ENCODE results near the gene HSPB8.
"Not testable (repeated sequence)": the region's sequence is repeated elsewhere in the genome, so short reads cannot be mapped to it uniquely, and the experiment has no call there.

Gene HSPB8

GRCh38 chr12:119207063-119207560 is 28.4 kb downstream of the HSPB8 start:
- DNase-seq: no peak

DNA sequence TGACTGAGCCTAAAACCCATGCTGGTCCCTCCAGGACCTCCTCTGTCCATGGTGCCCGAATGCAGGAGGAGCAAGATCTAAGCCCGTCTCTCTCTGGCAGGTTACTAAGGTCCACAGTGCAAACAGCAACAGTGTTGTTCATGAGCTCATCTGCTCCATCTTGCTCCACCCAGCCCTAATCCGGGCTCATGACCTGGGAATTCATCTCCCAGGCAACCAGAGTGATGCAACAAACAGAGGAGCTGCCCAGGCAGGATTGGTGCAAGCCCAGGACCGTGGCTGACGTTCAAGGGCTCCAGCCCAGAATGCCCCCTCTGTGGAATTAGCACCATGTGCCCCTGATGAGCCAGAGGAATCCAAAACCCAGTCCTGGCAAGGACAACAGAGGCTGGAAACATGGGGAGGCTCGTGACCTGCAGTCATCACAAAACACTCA is 29.9 kb downstream of the HSPB8 start:
- DNase-seq: no peak

DNA sequence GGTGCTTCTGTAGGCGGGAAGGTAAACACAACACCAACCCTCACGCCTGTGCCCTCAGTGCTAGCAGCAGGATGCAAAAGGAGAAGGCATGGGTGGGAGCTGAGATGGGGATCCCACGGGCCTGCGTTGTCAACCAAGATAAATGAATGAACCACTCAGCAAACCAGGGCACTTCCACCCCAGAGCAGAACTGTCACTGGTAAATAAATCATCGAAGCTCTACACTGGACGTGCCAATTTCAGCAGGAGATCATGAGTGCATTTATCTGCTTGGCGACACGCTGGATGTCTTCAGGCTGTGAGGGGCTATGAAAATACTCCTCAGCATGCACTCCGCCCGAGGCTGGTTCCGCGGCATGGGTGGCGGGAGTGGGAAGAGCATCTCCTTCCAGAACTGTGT is 33.2 kb downstream of the HSPB8 start:
- no peak for DNase-seq

GRCh38 chr12:119216084-119216483 is 37.4 kb downstream of the HSPB8 start:
- no peak for DNase-seq

- DNase-seq: not testable (repeated sequence)
Observed at GRCh38 chr12:119218875-119219274, 40.1 kb downstream of the HSPB8 start.

GRCh38 chr12:119222222-119222951 is 43.7 kb downstream of the HSPB8 start:
- no peak for DNase-seq

DNA sequence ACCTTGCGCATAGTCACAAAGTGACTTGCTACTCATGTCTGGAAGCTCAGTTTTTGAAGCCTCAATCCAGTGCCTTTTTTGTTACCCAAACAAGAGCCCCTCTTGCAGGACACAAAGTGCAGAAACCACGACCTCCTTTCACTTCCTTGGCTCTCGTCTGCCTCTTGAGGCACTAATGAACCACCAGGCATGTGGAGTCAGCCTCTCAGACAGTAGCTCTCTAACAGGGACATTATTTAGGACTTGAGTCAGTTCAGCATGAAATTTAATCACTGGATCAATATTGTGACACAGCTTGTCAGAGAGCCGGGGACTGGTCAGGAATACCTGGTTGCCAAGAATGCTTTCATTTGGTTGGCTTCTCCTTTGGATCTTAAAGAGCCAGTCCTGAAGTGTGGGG is 46.7 kb downstream of the HSPB8 start:
- DNase-seq: no peak

GRCh38 chr12:119227292-119227691 is 48.6 kb downstream of the HSPB8 start:
- DNase-seq: no peak

DNA sequence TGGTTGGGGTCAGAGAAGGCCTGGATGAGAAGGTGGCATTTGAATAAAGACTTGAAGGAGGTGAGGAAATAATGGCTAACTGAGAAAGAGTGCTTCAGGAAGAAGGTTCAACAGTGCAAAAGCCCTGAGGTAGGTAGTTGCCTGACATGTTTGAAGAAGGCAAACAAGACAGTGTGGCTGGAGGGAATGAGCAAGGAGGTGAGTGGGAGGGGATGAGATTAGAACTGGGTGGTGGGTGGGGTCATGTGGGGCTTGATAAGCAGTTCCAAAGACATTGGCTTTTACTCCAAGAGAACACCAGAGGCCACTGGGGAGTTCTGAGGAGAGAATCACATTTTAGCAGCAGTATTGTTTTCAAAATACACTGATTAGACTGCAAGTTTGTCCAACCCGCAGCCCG is 50.5 kb downstream of the HSPB8 start:
- no peak for DNase-seq

DNA sequence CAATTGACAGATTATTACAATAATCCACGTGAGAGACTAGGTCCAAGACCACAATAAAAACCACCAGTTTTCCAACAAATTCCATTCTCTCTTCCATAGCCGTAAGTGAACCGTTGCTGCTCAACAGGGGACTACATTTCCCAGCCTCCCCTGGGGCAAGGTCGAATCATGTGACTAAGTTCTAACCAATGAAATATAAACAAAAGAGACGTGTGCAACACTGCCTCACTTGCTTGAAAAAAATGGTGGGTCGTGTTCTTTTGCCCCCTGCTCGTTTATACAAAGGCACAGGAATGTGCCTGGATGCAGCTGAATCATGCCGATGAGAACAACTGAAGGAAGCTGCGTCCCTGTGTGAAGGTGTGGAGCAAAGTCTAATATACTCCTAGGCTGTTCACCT is 51.1 kb downstream of the HSPB8 start:
- DNase-seq: peak; percentile 12 to 46

- DNase-seq: no peak
Observed at GRCh38 chr12:119230807-119231206, 52.1 kb downstream of the HSPB8 start.

DNA sequence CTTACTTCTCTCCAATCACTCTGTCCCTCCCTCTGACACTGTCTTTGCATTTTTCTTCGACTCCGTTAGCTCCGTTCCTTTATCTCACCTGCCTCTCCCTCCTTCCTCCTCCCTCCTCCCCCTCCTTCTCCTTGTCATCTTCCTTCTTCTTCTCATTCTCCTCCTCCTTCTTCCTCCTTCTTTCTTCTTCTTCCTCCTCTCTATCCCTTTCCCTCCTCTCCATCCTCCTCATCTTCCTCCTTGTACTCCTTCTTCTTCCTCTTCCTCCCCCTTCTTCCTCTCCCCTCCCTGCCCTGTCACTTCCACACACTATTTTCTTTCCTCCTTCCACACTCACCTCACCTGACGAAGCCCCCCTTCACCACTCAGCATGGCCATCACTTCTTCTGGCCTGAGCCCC is 53.0 kb downstream of the HSPB8 start:
- DNase-seq: no peak

DNA sequence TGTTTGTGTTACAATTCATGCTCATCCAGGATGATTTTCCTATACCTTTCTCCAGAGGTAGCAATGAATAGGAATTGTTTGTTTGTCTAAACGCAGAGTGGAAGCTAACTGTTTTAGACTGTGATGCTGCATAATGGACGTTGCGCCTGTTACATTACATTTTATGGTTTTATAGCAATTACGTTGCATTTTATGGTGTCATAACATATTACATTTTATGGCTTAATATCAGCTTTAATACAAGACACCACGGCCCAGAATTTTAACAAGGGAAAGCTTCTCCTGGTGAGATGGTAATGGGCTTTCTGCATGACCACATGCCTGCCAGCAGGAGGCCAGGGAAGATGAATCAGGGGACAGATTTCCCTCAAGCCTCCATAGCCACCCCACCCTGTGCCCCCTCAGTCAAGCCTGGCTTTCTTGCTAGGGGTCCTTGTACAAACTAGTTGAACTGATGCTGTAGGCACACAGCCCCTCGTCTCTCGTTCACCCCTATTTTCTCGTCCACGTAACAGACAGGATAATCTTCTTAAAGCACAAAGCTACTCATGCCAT is 56.5 kb downstream of the HSPB8 start:
- DNase-seq: no peak

- no peak for DNase-seq
Observed at GRCh38 chr12:119236372-119236771, 57.6 kb downstream of the HSPB8 start.

- no peak for DNase-seq
Observed at GRCh38 chr12:119239040-119239439, 60.3 kb downstream of the HSPB8 start.

DNA sequence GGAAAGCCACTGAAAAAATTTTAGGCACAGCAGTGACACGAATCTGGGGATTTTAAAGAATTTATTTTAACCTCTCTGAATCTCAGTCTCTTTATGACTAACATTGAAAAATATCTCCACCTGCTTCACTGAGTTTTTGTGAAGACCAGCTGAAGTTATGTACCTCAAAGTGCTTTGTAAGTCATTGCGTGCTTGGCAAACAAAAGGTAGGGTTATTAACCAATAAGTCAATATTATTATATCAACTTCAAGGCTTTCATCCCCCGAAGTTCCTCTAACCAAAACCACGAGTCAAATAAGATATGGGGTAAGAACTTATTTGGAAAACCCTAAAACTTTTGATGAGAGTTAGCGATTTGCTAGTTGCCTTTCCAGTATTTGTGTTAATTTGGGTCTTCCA is 62.3 kb downstream of the HSPB8 start:
- no peak for DNase-seq

DNA sequence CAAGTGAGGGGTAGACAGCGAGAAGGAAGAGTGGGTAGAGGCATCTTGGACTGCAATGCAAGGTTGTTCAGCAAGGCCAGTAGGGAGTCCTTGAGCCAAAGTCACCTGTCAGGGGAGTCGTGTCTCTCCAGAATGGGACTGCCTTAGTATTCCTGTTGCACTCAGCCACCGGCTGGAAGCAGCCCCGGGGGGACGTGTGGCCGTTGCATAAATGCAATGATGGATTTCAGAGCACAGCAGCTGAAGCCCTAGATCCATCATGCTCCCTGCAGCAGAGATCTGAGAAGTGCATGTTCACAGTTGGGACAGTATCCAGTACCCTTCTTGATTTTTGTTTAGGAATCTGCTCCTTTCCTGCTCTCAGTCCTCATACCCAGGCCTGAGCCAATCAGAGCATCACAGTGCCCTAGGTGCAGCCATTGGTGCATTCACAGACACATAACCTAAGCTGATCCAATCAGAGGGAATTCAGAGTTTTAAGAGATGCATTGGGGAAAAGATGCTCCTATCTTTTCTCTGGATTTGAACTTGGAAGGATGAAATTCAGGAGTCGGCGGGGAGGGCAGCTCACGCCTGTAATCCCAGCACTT is 62.9 kb downstream of the HSPB8 start:
- DNase-seq: no peak
